ENCODE data around the gene BSPRY. TPM values are rescaled to one million over a fixed set of nuclear protein-coding genes. Genes with fewer than 3 reads are reported as not detected.

BSPRY gene
- total RNA-seq, 4 donors from 2014 or later = 0.40 to 1.9 TPM; not detected in 2

- Histone ChIP-seq H3K4me3 (no peak overlapping the region), H3K36me3 (no peaks in the 10 kb centered on the region), H3K4me1 (no peaks in the 10 kb centered on the region), H3K9me3 (no peaks in the 10 kb centered on the region), H3K27me3 (peaks cover 0 to 10% of the 10 kb centered on the region in 2 donors), H3K27ac (no peak overlapping the region)
- DNase-seq = no peak
- intact Hi-C loops (cut with DNase I; ENCODE audit: low total_unique reads) = no loop called here
- TF ChIP-seq POLR2A (IDR thresholded peaks at IDR 0.05) = no peak
Observed at GRCh38 chr9:113355040-113355596, 5.8 kb downstream of the BSPRY start.

- no peaks in the 10 kb centered on the region for H3K27me3 ChIP-seq
- TF ChIP-seq CTCF (IDR thresholded peaks at IDR 0.05) (no peak), POLR2A (IDR thresholded peaks at IDR 0.05) (no peak)
- H3K9me3 ChIP-seq = no peaks in the 10 kb centered on the region
- no peaks in the 10 kb centered on the region for H3K4me1 ChIP-seq
- no peak for DNase-seq
- no peak overlapping the region for H3K27ac ChIP-seq
- no peaks in the 10 kb centered on the region for H3K36me3 ChIP-seq
- no peak overlapping the region for H3K4me3 ChIP-seq
- intact Hi-C loops (cut with DNase I; ENCODE audit: low total_unique reads) = no loop called here
Observed at GRCh38 chr9:113356686-113357292, 7.4 kb downstream of the BSPRY start.

- H3K27ac ChIP-seq = no peak overlapping the region
- no peak overlapping the region for H3K4me3 ChIP-seq
- H3K4me1 ChIP-seq = no peaks in the 10 kb centered on the region
- no peak for TF ChIP-seq CTCF (IDR thresholded peaks at IDR 0.05)
- TF ChIP-seq POLR2A (IDR thresholded peaks at IDR 0.05) = no peak
- H3K36me3 ChIP-seq = no peaks in the 10 kb centered on the region
- H3K27me3 ChIP-seq = no peaks in the 10 kb centered on the region
- intact Hi-C loops (cut with DNase I; ENCODE audit: low total_unique reads) = no loop called here
- DNase-seq = no peak
- H3K9me3 ChIP-seq = no peaks in the 10 kb centered on the region
Observed at GRCh38 chr9:113359385-113359784, 10.0 kb downstream of the BSPRY start.

- H3K9me3 ChIP-seq = no peaks in the 10 kb centered on the region
- no peaks in the 10 kb centered on the region for H3K4me1 ChIP-seq
- H3K36me3 ChIP-seq = no peaks in the 10 kb centered on the region
- DNase-seq = no peak
- no peak overlapping the region for H3K27ac ChIP-seq
- intact Hi-C loops (cut with DNase I; ENCODE audit: low total_unique reads) = no loop called here
- no peak for TF ChIP-seq POLR2A (IDR thresholded peaks at IDR 0.05)
- no peak for TF ChIP-seq CTCF (IDR thresholded peaks at IDR 0.05)
- H3K4me3 ChIP-seq = no peak overlapping the region
- H3K27me3 ChIP-seq = no peaks in the 10 kb centered on the region
Observed at GRCh38 chr9:113360242-113360842, 11.0 kb downstream of the BSPRY start.

GRCh38 chr9:113361304-113362018 lies 12.1 kb downstream of the BSPRY start:
- no peaks in the 10 kb centered on the region for H3K9me3 ChIP-seq
- H3K4me3 ChIP-seq = no peak overlapping the region
- intact Hi-C loops (cut with DNase I; ENCODE audit: low total_unique reads) = no loop called here
- no peak for DNase-seq
- H3K36me3 ChIP-seq = no peaks in the 10 kb centered on the region
- H3K4me1 ChIP-seq = no peaks in the 10 kb centered on the region
- H3K27ac ChIP-seq = no peak overlapping the region
- TF ChIP-seq CTCF (IDR thresholded peaks at IDR 0.05) (no peak), POLR2A (IDR thresholded peaks at IDR 0.05) (no peak)
- no peaks in the 10 kb centered on the region for H3K27me3 ChIP-seq

Data from uterus (tissue), 4 donors.